Measurements from ENCODE around the gene TIAM1.

The TIAM1 gene

GRCh38 chr21:31158789-31159581, 185.1 kb downstream of the TIAM1 start:
- Histone ChIP-seq H4K20me1 (ENCODE audit: low read depth, low read length) (no peaks in the 10 kb centered on the region), H3K9me3 (ENCODE audit: insufficient read depth, low read length) (no peaks in the 10 kb centered on the region), H3K4me3 (ENCODE audit: insufficient read depth, low read length, poor library complexity, severe bottlenecking) (no peak overlapping the region), H3K9ac (ENCODE audit: low read length) (no peak overlapping the region), H3K27me3 (ENCODE audit: low read length) (no peaks in the 10 kb centered on the region), H3K36me3 (ENCODE audit: low read length) (no peaks in the 10 kb centered on the region), H3K9me2 (replicated peaks; ENCODE audit: insufficient read depth, low read length) (no peaks in the 10 kb centered on the region), H3K27ac (ENCODE audit: low read depth, low read length) (no peak overlapping the region), H3K4me2 (ENCODE audit: low read depth, low read length, poor library complexity, severe bottlenecking) (no peak overlapping the region), H3K79me2 (ENCODE audit: insufficient read depth, low read length) (no peaks in the 10 kb centered on the region), H3F3A (ENCODE audit: insufficient read depth) (no peaks in the 10 kb centered on the region), H2AFZ (ENCODE audit: low read depth, low read length, severe bottlenecking) (no peak overlapping the region)
- TF ChIP-seq EZH2phosphoT487 (conservative IDR thresholded peaks at IDR 0.05; ENCODE audit: low read length), result no peak

GRCh38 chr21:31157756-31158155, 186.3 kb downstream of the TIAM1 start:
- no peak for TF ChIP-seq CTCF (IDR thresholded peaks at IDR 0.05; ENCODE audit: insufficient read depth, low read length, poor library complexity, severe bottlenecking)
- no peak for TF ChIP-seq EZH2phosphoT487 (conservative IDR thresholded peaks at IDR 0.05; ENCODE audit: low read length)
- H3K27ac ChIP-seq (ENCODE audit: low read depth, low read length), result no peak overlapping the region
- H3K4me3 ChIP-seq (ENCODE audit: insufficient read depth, low read length, poor library complexity, severe bottlenecking), result no peak overlapping the region
- no peaks in the 10 kb centered on the region for H3K9me3 ChIP-seq (ENCODE audit: insufficient read depth, low read length)
- H4K20me1 ChIP-seq (ENCODE audit: low read depth, low read length), result no peaks in the 10 kb centered on the region
- no peaks in the 10 kb centered on the region for H3K27me3 ChIP-seq (ENCODE audit: low read length)
- H3K79me2 ChIP-seq (ENCODE audit: insufficient read depth, low read length), result no peaks in the 10 kb centered on the region
- no peak overlapping the region for H2AFZ ChIP-seq (ENCODE audit: low read depth, low read length, severe bottlenecking)
- no peak overlapping the region for H3K9ac ChIP-seq (ENCODE audit: low read length)
- H3F3A ChIP-seq (ENCODE audit: insufficient read depth), result no peaks in the 10 kb centered on the region
- no peak overlapping the region for H3K4me2 ChIP-seq (ENCODE audit: low read depth, low read length, poor library complexity, severe bottlenecking)
- H3K9me2 ChIP-seq (replicated peaks; ENCODE audit: insufficient read depth, low read length), result no peaks in the 10 kb centered on the region
- no peaks in the 10 kb centered on the region for H3K36me3 ChIP-seq (ENCODE audit: low read length)

- Histone ChIP-seq H3K79me2 (ENCODE audit: insufficient read depth, low read length) (no peaks in the 10 kb centered on the region), H3K27ac (ENCODE audit: low read depth, low read length) (no peak overlapping the region), H3K4me3 (ENCODE audit: insufficient read depth, low read length, poor library complexity, severe bottlenecking) (no peak overlapping the region), H3K27me3 (ENCODE audit: low read length) (no peaks in the 10 kb centered on the region), H3K9me3 (ENCODE audit: insufficient read depth, low read length) (no peaks in the 10 kb centered on the region), H4K20me1 (ENCODE audit: low read depth, low read length) (no peaks in the 10 kb centered on the region), H2AFZ (ENCODE audit: low read depth, low read length, severe bottlenecking) (no peak overlapping the region), H3K9ac (ENCODE audit: low read length) (no peak overlapping the region), H3K36me3 (ENCODE audit: low read length) (no peaks in the 10 kb centered on the region), H3F3A (ENCODE audit: insufficient read depth) (no peaks in the 10 kb centered on the region), H3K9me2 (replicated peaks; ENCODE audit: insufficient read depth, low read length) (no peaks in the 10 kb centered on the region), H3K4me2 (ENCODE audit: low read depth, low read length, poor library complexity, severe bottlenecking) (no peak overlapping the region)
- TF ChIP-seq CTCF (IDR thresholded peaks at IDR 0.05; ENCODE audit: insufficient read depth, low read length, poor library complexity, severe bottlenecking) (no peak), EZH2phosphoT487 (conservative IDR thresholded peaks at IDR 0.05; ENCODE audit: low read length) (no peak)
Measured at GRCh38 chr21:31156662-31157061, 187.4 kb downstream of the TIAM1 start.

GRCh38 chr21:31156169-31156568, 187.9 kb downstream of the TIAM1 start:
- no peaks in the 10 kb centered on the region for H3K9me3 ChIP-seq (ENCODE audit: insufficient read depth, low read length)
- no peak overlapping the region for H2AFZ ChIP-seq (ENCODE audit: low read depth, low read length, severe bottlenecking)
- no peak overlapping the region for H3K9ac ChIP-seq (ENCODE audit: low read length)
- H3K27ac ChIP-seq (ENCODE audit: low read depth, low read length), result no peak overlapping the region
- H3K27me3 ChIP-seq (ENCODE audit: low read length), result no peaks in the 10 kb centered on the region
- H3K36me3 ChIP-seq (ENCODE audit: low read length), result no peaks in the 10 kb centered on the region
- H3K9me2 ChIP-seq (replicated peaks; ENCODE audit: insufficient read depth, low read length), result no peaks in the 10 kb centered on the region
- no peaks in the 10 kb centered on the region for H4K20me1 ChIP-seq (ENCODE audit: low read depth, low read length)
- no peak overlapping the region for H3K4me3 ChIP-seq (ENCODE audit: insufficient read depth, low read length, poor library complexity, severe bottlenecking)
- H3K79me2 ChIP-seq (ENCODE audit: insufficient read depth, low read length), result no peaks in the 10 kb centered on the region
- H3K4me2 ChIP-seq (ENCODE audit: low read depth, low read length, poor library complexity, severe bottlenecking), result no peak overlapping the region
- no peak for TF ChIP-seq EZH2phosphoT487 (conservative IDR thresholded peaks at IDR 0.05; ENCODE audit: low read length)
- no peak for TF ChIP-seq CTCF (IDR thresholded peaks at IDR 0.05; ENCODE audit: insufficient read depth, low read length, poor library complexity, severe bottlenecking)
- H3F3A ChIP-seq (ENCODE audit: insufficient read depth), result no peaks in the 10 kb centered on the region

Measured in SU-DHL-6 (cell line).